ENCODE measurements around the gene S1PR1.

GRCh38 chr1:101284622-101285218 is 47.9 kb downstream of the S1PR1 start:
- TF ChIP-seq EZH2 (IDR thresholded peaks at IDR 0.05; ENCODE audit: low read length) (no peak), CTCF (optimal IDR thresholded peaks at IDR 0.05 in 1 of 3, IDR thresholded peaks at IDR 0.05 in 1 of 3, conservative IDR thresholded peaks at IDR 0.05 in 1 of 3; ENCODE audit: extremely low read depth in 1 of 3, insufficient read depth in 2 of 3, low read length in 3 of 3) (no peak)
